A673 (cell line): ENCODE measurements around the gene SCGB1D4.

Experiments used
- CTCF ChIP-seq: fragments of 300-800, 200-600 bp; sonication (generic); conservative IDR thresholded peaks from 2 replicates; pipeline ENCODE4 v1.5.1; 2017; ENCODE audit warnings: low read depth, mild to moderate bottlenecking, antibody characterized with exemption, low read length, moderate library complexity, mixed read lengths
- EZH2 ChIP-seq: fragments of 200-600 bp; sonication (generic); IDR thresholded peaks from 2 replicates; pipeline ENCODE4 v1.6.1; 2017; ENCODE audit warnings: borderline replicate concordance, low read depth, mild to moderate bottlenecking, mixed read lengths, antibody characterized with exemption, low read length; ENCODE audit not compliant: poor library complexity, severe bottlenecking

GRCh38 chr11:62315431-62315830, 16.6 kb upstream of the SCGB1D4 start:
- no peak for TF ChIP-seq EZH2
- no peak for TF ChIP-seq CTCF
